Measurements from ENCODE around the gene RUVBL2.
A peak's percentile ranks its signal among the peaks of the same experiment; 100 is the strongest.

Gene RUVBL2

DNA sequence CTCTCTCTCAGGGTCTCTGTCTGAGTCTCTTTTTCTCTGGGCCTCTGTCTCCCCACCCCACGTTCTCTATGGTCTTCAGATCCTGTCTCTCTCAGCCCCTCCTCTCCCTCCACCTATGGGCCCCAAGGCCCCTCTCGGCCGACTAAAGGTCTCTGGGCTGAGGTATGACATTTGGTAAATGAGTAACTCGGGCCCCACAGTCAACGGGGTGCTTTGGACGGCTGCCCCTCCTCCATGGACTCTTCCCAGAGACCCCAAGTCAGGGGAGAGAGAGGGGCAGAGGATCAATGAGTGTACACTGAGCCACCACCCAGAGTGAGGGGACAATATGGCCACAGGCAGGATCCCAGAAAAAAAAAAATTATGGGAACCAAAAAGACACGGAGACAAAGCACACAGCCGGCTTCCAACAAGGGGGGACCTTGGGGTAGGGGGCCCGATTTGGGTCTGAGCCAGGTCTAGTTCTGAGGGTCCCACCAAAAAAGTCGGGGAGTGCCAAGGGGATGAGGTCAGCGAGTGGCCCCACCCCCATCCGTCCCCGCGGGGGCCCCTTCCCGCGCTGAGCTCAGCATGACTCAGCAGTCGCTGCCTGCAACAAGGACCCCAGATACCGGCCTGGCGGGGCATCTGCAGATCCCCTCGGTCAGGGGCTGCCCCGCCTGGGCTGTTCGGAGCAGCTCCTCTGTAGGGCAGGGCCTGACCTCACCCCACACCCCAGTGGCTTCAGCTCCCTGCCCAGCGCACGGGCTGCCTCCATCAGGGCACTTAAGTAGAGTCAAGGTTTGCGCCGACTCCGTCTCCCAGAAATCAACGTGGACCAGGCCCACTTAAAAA is 30.1 kb upstream of the RUVBL2 start (continued):
- TF ChIP-seq, protein P1, sequence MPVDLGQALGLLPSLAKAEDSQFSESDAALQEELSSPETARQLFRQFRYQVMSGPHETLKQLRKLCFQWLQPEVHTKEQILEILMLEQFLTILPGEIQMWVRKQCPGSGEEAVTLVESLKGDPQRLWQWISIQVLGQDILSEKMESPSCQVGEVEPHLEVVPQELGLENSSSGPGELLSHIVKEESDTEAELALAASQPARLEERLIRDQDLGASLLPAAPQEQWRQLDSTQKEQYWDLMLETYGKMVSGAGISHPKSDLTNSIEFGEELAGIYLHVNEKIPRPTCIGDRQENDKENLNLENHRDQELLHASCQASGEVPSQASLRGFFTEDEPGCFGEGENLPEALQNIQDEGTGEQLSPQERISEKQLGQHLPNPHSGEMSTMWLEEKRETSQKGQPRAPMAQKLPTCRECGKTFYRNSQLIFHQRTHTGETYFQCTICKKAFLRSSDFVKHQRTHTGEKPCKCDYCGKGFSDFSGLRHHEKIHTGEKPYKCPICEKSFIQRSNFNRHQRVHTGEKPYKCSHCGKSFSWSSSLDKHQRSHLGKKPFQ (tag by site-specific recombination; IDR thresholded peaks at IDR 0.05), result no peak
- TF ChIP-seq ZBTB8A (tag by site-specific recombination; IDR thresholded peaks at IDR 0.05) (peak; percentile 91), ZNF596 (tag by site-specific recombination; IDR thresholded peaks at IDR 0.05) (peak; percentile 17; the same call in 1 of the 2 replicates), SETDB1 (IDR thresholded peaks at IDR 0.05; ENCODE audit: insufficient read length, low read length) (no peak), SP3 (tag by site-specific recombination; IDR thresholded peaks at IDR 0.05) (peak; percentile 73), ZNF843 (tag by site-specific recombination; IDR thresholded peaks at IDR 0.05) (0 out of 2 replicates have a peak, but pooled peaks have one; percentile 51), ZNF175 (tag by site-specific recombination; IDR thresholded peaks at IDR 0.05) (no peak), ZNF629 (tag by site-specific recombination; IDR thresholded peaks at IDR 0.05) (peak; percentile 89), MEIS1 (CRISPR knock-in tag; IDR thresholded peaks at IDR 0.05; ENCODE audit: borderline replicate concordance) (no peak), ZNF112 (tag by site-specific recombination; IDR thresholded peaks at IDR 0.05) (no peak), ZNF830 (tag by site-specific recombination; IDR thresholded peaks at IDR 0.05; ENCODE audit: low read depth) (no peak), ZNF76 (tag by site-specific recombination; IDR thresholded peaks at IDR 0.05; ENCODE audit: borderline replicate concordance, low read depth) (peak; percentile 53; the same call in 1 of the 2 replicates), KLF9 (tag by site-specific recombination; IDR thresholded peaks at IDR 0.05; ENCODE audit: low read depth) (peak; percentile 86), WT1 (tag by site-specific recombination; IDR thresholded peaks at IDR 0.05) (peak; percentile 64), KLF16 (tag by site-specific recombination; IDR thresholded peaks at IDR 0.05) (peak; percentile 95), ZNF114 (tag by site-specific recombination; IDR thresholded peaks at IDR 0.05) (no peak), ZNF37A (tag by site-specific recombination; IDR thresholded peaks at IDR 0.05) (no peak)
- TF ChIP-seq, protein P2, sequence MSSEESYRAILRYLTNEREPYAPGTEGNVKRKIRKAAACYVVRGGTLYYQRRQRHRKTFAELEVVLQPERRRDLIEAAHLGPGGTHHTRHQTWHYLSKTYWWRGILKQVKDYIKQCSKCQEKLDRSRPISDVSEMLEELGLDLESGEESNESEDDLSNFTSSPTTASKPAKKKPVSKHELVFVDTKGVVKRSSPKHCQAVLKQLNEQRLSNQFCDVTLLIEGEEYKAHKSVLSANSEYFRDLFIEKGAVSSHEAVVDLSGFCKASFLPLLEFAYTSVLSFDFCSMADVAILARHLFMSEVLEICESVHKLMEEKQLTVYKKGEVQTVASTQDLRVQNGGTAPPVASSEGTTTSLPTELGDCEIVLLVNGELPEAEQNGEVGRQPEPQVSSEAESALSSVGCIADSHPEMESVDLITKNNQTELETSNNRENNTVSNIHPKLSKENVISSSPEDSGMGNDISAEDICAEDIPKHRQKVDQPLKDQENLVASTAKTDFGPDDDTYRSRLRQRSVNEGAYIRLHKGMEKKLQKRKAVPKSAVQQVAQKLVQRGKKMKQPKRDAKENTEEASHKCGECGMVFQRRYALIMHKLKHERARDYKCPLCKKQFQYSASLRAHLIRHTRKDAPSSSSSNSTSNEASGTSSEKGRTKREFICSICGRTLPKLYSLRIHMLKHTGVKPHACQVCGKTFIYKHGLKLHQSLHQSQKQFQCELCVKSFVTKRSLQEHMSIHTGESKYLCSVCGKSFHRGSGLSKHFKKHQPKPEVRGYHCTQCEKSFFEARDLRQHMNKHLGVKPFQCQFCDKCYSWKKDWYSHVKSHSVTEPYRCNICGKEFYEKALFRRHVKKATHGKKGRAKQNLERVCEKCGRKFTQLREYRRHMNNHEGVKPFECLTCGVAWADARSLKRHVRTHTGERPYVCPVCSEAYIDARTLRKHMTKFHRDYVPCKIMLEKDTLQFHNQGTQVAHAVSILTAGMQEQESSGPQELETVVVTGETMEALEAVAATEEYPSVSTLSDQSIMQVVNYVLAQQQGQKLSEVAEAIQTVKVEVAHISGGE (tag by site-specific recombination; conservative IDR thresholded peaks at IDR 0.05; ENCODE audit: low read depth), result peak; percentile 23; the same call in 1 of the 2 replicates
- TF ChIP-seq, protein P3, sequence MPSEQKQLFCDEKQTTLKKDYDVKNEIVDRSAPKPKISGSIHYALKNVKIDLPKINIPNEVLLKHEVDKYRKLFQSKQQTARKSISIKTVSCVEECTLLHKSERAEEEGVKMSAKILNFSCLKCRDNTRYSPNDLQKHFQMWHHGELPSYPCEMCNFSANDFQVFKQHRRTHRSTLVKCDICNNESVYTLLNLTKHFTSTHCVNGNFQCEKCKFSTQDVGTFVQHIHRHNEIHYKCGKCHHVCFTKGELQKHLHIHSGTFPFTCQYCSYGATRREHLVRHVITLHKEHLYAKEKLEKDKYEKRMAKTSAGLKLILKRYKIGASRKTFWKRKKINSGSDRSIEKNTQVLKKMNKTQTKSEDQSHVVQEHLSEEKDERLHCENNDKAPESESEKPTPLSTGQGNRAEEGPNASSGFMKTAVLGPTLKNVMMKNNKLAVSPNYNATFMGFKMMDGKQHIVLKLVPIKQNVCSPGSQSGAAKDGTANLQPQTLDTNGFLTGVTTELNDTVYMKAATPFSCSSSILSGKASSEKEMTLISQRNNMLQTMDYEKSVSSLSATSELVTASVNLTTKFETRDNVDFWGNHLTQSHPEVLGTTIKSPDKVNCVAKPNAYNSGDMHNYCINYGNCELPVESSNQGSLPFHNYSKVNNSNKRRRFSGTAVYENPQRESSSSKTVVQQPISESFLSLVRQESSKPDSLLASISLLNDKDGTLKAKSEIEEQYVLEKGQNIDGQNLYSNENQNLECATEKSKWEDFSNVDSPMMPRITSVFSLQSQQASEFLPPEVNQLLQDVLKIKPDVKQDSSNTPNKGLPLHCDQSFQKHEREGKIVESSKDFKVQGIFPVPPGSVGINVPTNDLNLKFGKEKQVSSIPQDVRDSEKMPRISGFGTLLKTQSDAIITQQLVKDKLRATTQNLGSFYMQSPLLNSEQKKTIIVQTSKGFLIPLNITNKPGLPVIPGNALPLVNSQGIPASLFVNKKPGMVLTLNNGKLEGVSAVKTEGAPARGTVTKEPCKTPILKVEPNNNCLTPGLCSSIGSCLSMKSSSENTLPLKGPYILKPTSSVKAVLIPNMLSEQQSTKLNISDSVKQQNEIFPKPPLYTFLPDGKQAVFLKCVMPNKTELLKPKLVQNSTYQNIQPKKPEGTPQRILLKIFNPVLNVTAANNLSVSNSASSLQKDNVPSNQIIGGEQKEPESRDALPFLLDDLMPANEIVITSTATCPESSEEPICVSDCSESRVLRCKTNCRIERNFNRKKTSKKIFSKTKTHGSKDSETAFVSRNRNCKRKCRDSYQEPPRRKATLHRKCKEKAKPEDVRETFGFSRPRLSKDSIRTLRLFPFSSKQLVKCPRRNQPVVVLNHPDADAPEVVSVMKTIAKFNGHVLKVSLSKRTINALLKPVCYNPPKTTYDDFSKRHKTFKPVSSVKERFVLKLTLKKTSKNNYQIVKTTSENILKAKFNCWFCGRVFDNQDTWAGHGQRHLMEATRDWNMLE (tag by site-specific recombination; conservative IDR thresholded peaks at IDR 0.05; ENCODE audit: low read depth), result peak; percentile 29; the same call in 1 of the 2 replicates
- TF ChIP-seq, protein P4, sequence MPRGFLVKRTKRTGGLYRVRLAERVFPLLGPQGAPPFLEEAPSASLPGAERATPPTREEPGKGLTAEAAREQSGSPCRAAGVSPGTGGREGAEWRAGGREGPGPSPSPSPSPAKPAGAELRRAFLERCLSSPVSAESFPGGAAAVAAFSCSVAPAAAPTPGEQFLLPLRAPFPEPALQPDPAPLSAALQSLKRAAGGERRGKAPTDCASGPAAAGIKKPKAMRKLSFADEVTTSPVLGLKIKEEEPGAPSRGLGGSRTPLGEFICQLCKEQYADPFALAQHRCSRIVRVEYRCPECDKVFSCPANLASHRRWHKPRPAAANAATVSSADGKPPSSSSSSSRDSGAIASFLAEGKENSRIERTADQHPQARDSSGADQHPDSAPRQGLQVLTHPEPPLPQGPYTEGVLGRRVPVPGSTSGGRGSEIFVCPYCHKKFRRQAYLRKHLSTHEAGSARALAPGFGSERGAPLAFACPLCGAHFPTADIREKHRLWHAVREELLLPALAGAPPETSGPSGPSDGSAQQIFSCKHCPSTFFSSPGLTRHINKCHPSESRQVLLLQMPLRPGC (tag by site-specific recombination; IDR thresholded peaks at IDR 0.05), result peak; percentile 75
- TF ChIP-seq, protein P5, sequence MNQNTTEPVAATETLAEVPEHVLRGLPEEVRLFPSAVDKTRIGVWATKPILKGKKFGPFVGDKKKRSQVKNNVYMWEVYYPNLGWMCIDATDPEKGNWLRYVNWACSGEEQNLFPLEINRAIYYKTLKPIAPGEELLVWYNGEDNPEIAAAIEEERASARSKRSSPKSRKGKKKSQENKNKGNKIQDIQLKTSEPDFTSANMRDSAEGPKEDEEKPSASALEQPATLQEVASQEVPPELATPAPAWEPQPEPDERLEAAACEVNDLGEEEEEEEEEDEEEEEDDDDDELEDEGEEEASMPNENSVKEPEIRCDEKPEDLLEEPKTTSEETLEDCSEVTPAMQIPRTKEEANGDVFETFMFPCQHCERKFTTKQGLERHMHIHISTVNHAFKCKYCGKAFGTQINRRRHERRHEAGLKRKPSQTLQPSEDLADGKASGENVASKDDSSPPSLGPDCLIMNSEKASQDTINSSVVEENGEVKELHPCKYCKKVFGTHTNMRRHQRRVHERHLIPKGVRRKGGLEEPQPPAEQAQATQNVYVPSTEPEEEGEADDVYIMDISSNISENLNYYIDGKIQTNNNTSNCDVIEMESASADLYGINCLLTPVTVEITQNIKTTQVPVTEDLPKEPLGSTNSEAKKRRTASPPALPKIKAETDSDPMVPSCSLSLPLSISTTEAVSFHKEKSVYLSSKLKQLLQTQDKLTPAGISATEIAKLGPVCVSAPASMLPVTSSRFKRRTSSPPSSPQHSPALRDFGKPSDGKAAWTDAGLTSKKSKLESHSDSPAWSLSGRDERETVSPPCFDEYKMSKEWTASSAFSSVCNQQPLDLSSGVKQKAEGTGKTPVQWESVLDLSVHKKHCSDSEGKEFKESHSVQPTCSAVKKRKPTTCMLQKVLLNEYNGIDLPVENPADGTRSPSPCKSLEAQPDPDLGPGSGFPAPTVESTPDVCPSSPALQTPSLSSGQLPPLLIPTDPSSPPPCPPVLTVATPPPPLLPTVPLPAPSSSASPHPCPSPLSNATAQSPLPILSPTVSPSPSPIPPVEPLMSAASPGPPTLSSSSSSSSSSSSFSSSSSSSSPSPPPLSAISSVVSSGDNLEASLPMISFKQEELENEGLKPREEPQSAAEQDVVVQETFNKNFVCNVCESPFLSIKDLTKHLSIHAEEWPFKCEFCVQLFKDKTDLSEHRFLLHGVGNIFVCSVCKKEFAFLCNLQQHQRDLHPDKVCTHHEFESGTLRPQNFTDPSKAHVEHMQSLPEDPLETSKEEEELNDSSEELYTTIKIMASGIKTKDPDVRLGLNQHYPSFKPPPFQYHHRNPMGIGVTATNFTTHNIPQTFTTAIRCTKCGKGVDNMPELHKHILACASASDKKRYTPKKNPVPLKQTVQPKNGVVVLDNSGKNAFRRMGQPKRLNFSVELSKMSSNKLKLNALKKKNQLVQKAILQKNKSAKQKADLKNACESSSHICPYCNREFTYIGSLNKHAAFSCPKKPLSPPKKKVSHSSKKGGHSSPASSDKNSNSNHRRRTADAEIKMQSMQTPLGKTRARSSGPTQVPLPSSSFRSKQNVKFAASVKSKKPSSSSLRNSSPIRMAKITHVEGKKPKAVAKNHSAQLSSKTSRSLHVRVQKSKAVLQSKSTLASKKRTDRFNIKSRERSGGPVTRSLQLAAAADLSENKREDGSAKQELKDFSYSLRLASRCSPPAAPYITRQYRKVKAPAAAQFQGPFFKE (tag by site-specific recombination; IDR thresholded peaks at IDR 0.05; ENCODE audit: borderline replicate concordance), result no peak
